ENCODE data around the gene POFUT2.
"Not testable (repeated sequence)": the region's sequence is repeated elsewhere in the genome, so short reads cannot be mapped to it uniquely, and the experiment has no call there.

The POFUT2 gene

GRCh38 chr21:45326169-45326851 is 38.6 kb upstream of the POFUT2 start:
- peak; percentile 89 for DNase-seq (ENCODE audit: low spot score)

- DNase-seq (ENCODE audit: low spot score): no peak
Measured at GRCh38 chr21:45325206-45326168, 37.8 kb upstream of the POFUT2 start.

- DNase-seq (ENCODE audit: low spot score): no peak
Measured at GRCh38 chr21:45324489-45325205, 37.0 kb upstream of the POFUT2 start.

- no peak for DNase-seq (ENCODE audit: low spot score)
Measured at GRCh38 chr21:45323487-45324311, 36.0 kb upstream of the POFUT2 start.

GRCh38 chr21:45322960-45323461 is 35.3 kb upstream of the POFUT2 start:
- DNase-seq (ENCODE audit: low spot score): no peak

GRCh38 chr21:45322231-45322959 is 34.7 kb upstream of the POFUT2 start:
- DNase-seq (ENCODE audit: low spot score): no peak

GRCh38 chr21:45320261-45321025 is 32.7 kb upstream of the POFUT2 start:
- DNase-seq (ENCODE audit: low spot score): no peak

- no peak for DNase-seq (ENCODE audit: low spot score)
Measured at GRCh38 chr21:45319461-45320211, 31.9 kb upstream of the POFUT2 start.

GRCh38 chr21:45318556-45319404 is 31.1 kb upstream of the POFUT2 start:
- DNase-seq (ENCODE audit: low spot score): no peak

- no peak for DNase-seq (ENCODE audit: low spot score)
Measured at GRCh38 chr21:45318146-45318555, 30.5 kb upstream of the POFUT2 start.

- DNase-seq (ENCODE audit: low spot score): peak; percentile 60
Measured at GRCh38 chr21:45317398-45318145, 29.9 kb upstream of the POFUT2 start.

- no peak for DNase-seq (ENCODE audit: low spot score)
Measured at GRCh38 chr21:45316871-45317397, 29.2 kb upstream of the POFUT2 start.

GRCh38 chr21:45315676-45316470 is 28.2 kb upstream of the POFUT2 start:
- not testable (repeated sequence) for DNase-seq (ENCODE audit: low spot score)

GRCh38 chr21:45313682-45314081 is 26.0 kb upstream of the POFUT2 start:
- DNase-seq (ENCODE audit: low spot score): no peak

- no peak for DNase-seq (ENCODE audit: low spot score)
Measured at GRCh38 chr21:45313015-45313414, 25.3 kb upstream of the POFUT2 start.

GRCh38 chr21:45312296-45312695 is 24.6 kb upstream of the POFUT2 start:
- DNase-seq (ENCODE audit: low spot score): no peak

Data from pons (tissue), 1 donor.